Measurements from ENCODE around the gene CAPRIN2. TPM values are rescaled to one million over a fixed set of nuclear protein-coding genes. Genes with fewer than 3 reads are reported as not detected.

The CAPRIN2 gene
- total RNA-seq, 4 donors from 2014 or later: 16.1 to 153 (median 28.1) TPM

GRCh38 chr12:30761730-30762129 lies 7.0 kb upstream of the CAPRIN2 start:
- Histone ChIP-seq H3K4me1 (no peaks in the 10 kb centered on the region), H3K4me3 (no peak overlapping the region), H3K36me3 (no peaks in the 10 kb centered on the region), H3K27ac (no peak overlapping the region), H3K27me3 (no peaks in the 10 kb centered on the region), H3K9me3 (no peaks in the 10 kb centered on the region)
- DNase-seq: no peak
- no peak for TF ChIP-seq POLR2A (IDR thresholded peaks at IDR 0.05)
- TF ChIP-seq CTCF (IDR thresholded peaks at IDR 0.05): no peak

GRCh38 chr12:30757316-30757715 lies 2.6 kb upstream of the CAPRIN2 start:
- no peaks in the 10 kb centered on the region for H3K9me3 ChIP-seq
- no peak for TF ChIP-seq CTCF (IDR thresholded peaks at IDR 0.05)
- TF ChIP-seq POLR2A (IDR thresholded peaks at IDR 0.05): no peak
- H3K27me3 ChIP-seq: no peaks in the 10 kb centered on the region
- H3K4me1 ChIP-seq: peaks cover 0 to 12% (median 4%) of the 10 kb centered on the region in 4 donors
- H3K36me3 ChIP-seq: no peaks in the 10 kb centered on the region
- H3K4me3 ChIP-seq: no peak overlapping the region
- no peak for DNase-seq
- no peak overlapping the region for H3K27ac ChIP-seq

- Histone ChIP-seq H3K4me3 (no peak overlapping the region), H3K27ac (no peak overlapping the region), H3K36me3 (no peaks in the 10 kb centered on the region), H3K9me3 (no peaks in the 10 kb centered on the region), H3K27me3 (no peaks in the 10 kb centered on the region), H3K4me1 (peaks cover 0 to 12% (median 4%) of the 10 kb centered on the region in 4 donors)
- TF ChIP-seq CTCF (IDR thresholded peaks at IDR 0.05) (no peak), POLR2A (IDR thresholded peaks at IDR 0.05) (no peak)
- DNase-seq: peak in 1 of 3 donors; percentile 47
Measured at GRCh38 chr12:30756074-30756473, 1.3 kb upstream of the CAPRIN2 start.

- Histone ChIP-seq H3K4me3 (peak overlapping the region; percentile 60 to 97 (median 87)), H3K27me3 (no peaks in the 10 kb centered on the region), H3K9me3 (no peaks in the 10 kb centered on the region), H3K27ac (peak overlapping the region; percentile 76 to 93 (median 82)), H3K36me3 (no peaks in the 10 kb centered on the region), H3K4me1 (peaks cover 0 to 12% (median 4%) of the 10 kb centered on the region in 4 donors)
- TF ChIP-seq POLR2A (IDR thresholded peaks at IDR 0.05): no peak
- no peak for TF ChIP-seq CTCF (IDR thresholded peaks at IDR 0.05)
- DNase-seq: no peak
Measured at GRCh38 chr12:30755395-30755762, 628 bp upstream of the CAPRIN2 start.

GRCh38 chr12:30754383-30754749 lies 385 bp downstream of the CAPRIN2 start:
- Histone ChIP-seq H3K9me3 (no peaks in the 10 kb centered on the region), H3K4me3 (peak overlapping the region; percentile 60 to 97 (median 87)), H3K27me3 (no peaks in the 10 kb centered on the region), H3K4me1 (peaks cover 0 to 12% (median 4%) of the 10 kb centered on the region in 4 donors), H3K36me3 (no peaks in the 10 kb centered on the region), H3K27ac (peak overlapping the region; percentile 76 to 93 (median 82))
- no peak for TF ChIP-seq POLR2A (IDR thresholded peaks at IDR 0.05)
- no peak for TF ChIP-seq CTCF (IDR thresholded peaks at IDR 0.05)
- DNase-seq: no peak
